Neural cell (in vitro differentiated cells): Measurements from ENCODE around the gene CRKL. TPM values are rescaled to one million over a fixed set of nuclear protein-coding genes. Genes with fewer than 3 reads are reported as not detected.

Source experiments
- H2AFZ ChIP-seq: fragments of 200-600, 300-800 bp; sonication (generic), shearing (Covaris generic); 2 replicates; pipeline ENCODE4 v1.6.0; 2014; ENCODE audit warnings: low read depth, mild to moderate bottlenecking, antibody characterized with exemption, low read length, moderate library complexity
- H3F3A ChIP-seq: fragments of 200-600 bp; shearing (Covaris generic); 2 replicates; pipeline ENCODE4 v1.6.1; 2016; ENCODE audit warnings: mild to moderate bottlenecking, moderate library complexity, mixed read lengths, antibody characterized with exemption, low read length; ENCODE audit not compliant: insufficient read depth, poor library complexity, severe bottlenecking
- H3K27ac ChIP-seq: fragments of 200-600, 300-800 bp; sonication (generic), shearing (Covaris generic); 2 replicates; pipeline ENCODE4 v1.5.1; 2014; ENCODE audit warnings: mild to moderate bottlenecking, low read length, moderate library complexity
- H3K27me3 ChIP-seq: fragments of 300-800, 200-600 bp; sonication (generic), shearing (Covaris generic); 2 replicates; pipeline ENCODE4 v1.6.0; 2014; ENCODE audit warnings: mild to moderate bottlenecking, low read depth, low read length, moderate library complexity; ENCODE audit not compliant: insufficient read depth
- H3K36me3 ChIP-seq: fragments of 300-800, 200-600 bp; sonication (generic), shearing (Covaris generic); 2 replicates; pipeline ENCODE4 v1.5.1; 2014; ENCODE audit warnings: mild to moderate bottlenecking, antibody characterized with exemption, low read length, moderate library complexity; ENCODE audit not compliant: insufficient read depth
- H3K4me2 ChIP-seq: fragments of 300-800, 200-600 bp; sonication (generic), shearing (Covaris generic); 2 replicates; pipeline ENCODE4 v1.6.0; 2014; ENCODE audit warnings: mild to moderate bottlenecking, low read length
- H3K4me3 ChIP-seq: fragments of 300-800, 200-600 bp; sonication (generic), shearing (Covaris generic); 2 replicates; pipeline ENCODE4 v1.5.1; 2014; ENCODE audit warnings: mild to moderate bottlenecking, low read length, moderate library complexity
- H3K79me2 ChIP-seq: fragments of 200-600 bp; shearing (Covaris generic); replicated peaks from 2 replicates; pipeline ENCODE4 v1.6.0; 2014; ENCODE audit warnings: mild to moderate bottlenecking, low read length, moderate library complexity; ENCODE audit not compliant: insufficient read depth
- H3K9ac ChIP-seq: fragments of 300-800, 200-600 bp; sonication (generic), shearing (Covaris generic); 2 replicates; pipeline ENCODE4 v1.6.1; 2016; ENCODE audit warnings: mild to moderate bottlenecking, low read length, mixed read lengths
- H3K9me2 ChIP-seq: fragments of 200-600 bp; shearing (Covaris generic); 2 replicates; pipeline ENCODE4 v1.6.1; 2016; ENCODE audit warnings: mild to moderate bottlenecking, low read length, mixed read lengths; ENCODE audit not compliant: insufficient read depth
- H3K9me3 ChIP-seq: fragments of 200-600, 300-800 bp; sonication (generic), shearing (Covaris generic); 2 replicates; pipeline ENCODE4 v1.6.1; 2016; ENCODE audit warnings: mild to moderate bottlenecking, mixed run types, low read length, moderate library complexity, mixed read lengths
- H4K20me1 ChIP-seq: fragments of 200-600 bp; shearing (Covaris generic); 2 replicates; pipeline ENCODE4 v1.6.1; 2016; ENCODE audit warnings: mild to moderate bottlenecking, mixed run types; ENCODE audit not compliant: insufficient read depth
- CTCF ChIP-seq: fragments of 450-650 bp; IDR thresholded peaks from 2 replicates; pipeline ENCODE4 v1.5.1; 2014; ENCODE audit warnings: antibody characterized with exemption, mild to moderate bottlenecking, moderate library complexity; ENCODE audit not compliant: poor library complexity, severe bottlenecking
- EP300 ChIP-seq: fragments of 450-650 bp; conservative IDR thresholded peaks from 2 replicates; pipeline ENCODE4 v1.6.1; 2014; ENCODE audit warnings: antibody characterized with exemption, mild to moderate bottlenecking, moderate library complexity; ENCODE audit not compliant: poor library complexity, severe bottlenecking
- EZH2 ChIP-seq: fragments of 200-600, 300-800 bp; shearing (Covaris generic), sonication (generic); IDR thresholded peaks from 2 replicates; pipeline ENCODE4 v1.6.1; 2014; ENCODE audit warnings: antibody characterized with exemption, low read length, borderline replicate concordance, mild to moderate bottlenecking; ENCODE audit not compliant: insufficient read depth, poor library complexity, severe bottlenecking
- MXI1 ChIP-seq: fragments of 450-650 bp; conservative IDR thresholded peaks from 2 replicates; pipeline ENCODE4 v1.6.1; 2014; ENCODE audit warnings: antibody characterized with exemption, mild to moderate bottlenecking; ENCODE audit not compliant: poor library complexity, severe bottlenecking
- POLR2AphosphoS5 ChIP-seq: IDR thresholded peaks from 2 replicates; pipeline ENCODE4 v1.6.1; 2012
- RAD21 ChIP-seq: fragments of 450-650 bp; conservative IDR thresholded peaks from 2 replicates; pipeline ENCODE4 v1.6.1; 2014; ENCODE audit warnings: antibody characterized with exemption, mild to moderate bottlenecking, moderate library complexity
- REST ChIP-seq: IDR thresholded peaks from 2 replicates; pipeline ENCODE4 v1.6.1; 2012; ENCODE audit warnings: borderline replicate concordance
- SMC3 ChIP-seq: fragments of 450-650 bp; conservative IDR thresholded peaks from 2 replicates; pipeline ENCODE4 v1.6.1; 2014; ENCODE audit warnings: antibody characterized with exemption, mild to moderate bottlenecking, moderate library complexity; ENCODE audit not compliant: poor library complexity
- TAF1 ChIP-seq: IDR thresholded peaks from 2 replicates; pipeline ENCODE4 v1.6.1; 2012; ENCODE audit warnings: low read depth
- polyA plus RNA-seq: library from polyadenylated mRNA; depleted of rRNA; stranded (reverse); fragments of >200 nt; gene quantifications from 2 replicates; pipeline ENCODE4 v1.2.3, GENCODE V29; 2014

CRKL gene
- polyA plus RNA-seq, 1 donor from 2014 or later: 46.8 TPM

- H3K9ac ChIP-seq: no peak overlapping the region
Measured at GRCh38 chr22:20920881-20921203, 3.6 kb downstream of the CRKL start.

GRCh38 chr22:20922141-20922751 is 5.0 kb downstream of the CRKL start:
- Histone ChIP-seq H3K79me2 (peaks cover 85% of the 10 kb centered on the region), H3F3A (peaks cover 4% of the 10 kb centered on the region), H3K4me3 (peak overlapping the region; percentile 13), H3K27ac (no peak overlapping the region), H3K27me3 (no peaks in the 10 kb centered on the region), H3K9ac (no peak overlapping the region), H2AFZ (no peak overlapping the region), H3K36me3 (no peaks in the 10 kb centered on the region), H4K20me1 (peaks cover 29% of the 10 kb centered on the region), H3K9me2 (no peaks in the 10 kb centered on the region), H3K9me3 (no peaks in the 10 kb centered on the region), H3K4me2 (no peak overlapping the region)
- TF ChIP-seq REST (no peak), SMC3 (no peak), CTCF (no peak), MXI1 (no peak), EP300 (no peak), POLR2AphosphoS5 (no peak)

More at GRCh38 chr22:20920881-20921203, 3.6 kb downstream of the CRKL start:
- Histone ChIP-seq H3K9me2 (no peaks in the 10 kb centered on the region), H3K9me3 (no peaks in the 10 kb centered on the region), H4K20me1 (peaks cover 25% of the 10 kb centered on the region), H2AFZ (no peak overlapping the region), H3K4me3 (peak overlapping the region; percentile 100), H3K4me2 (peak overlapping the region; percentile 36), H3F3A (peaks cover 4% of the 10 kb centered on the region), H3K27ac (no peak overlapping the region), H3K27me3 (no peaks in the 10 kb centered on the region), H3K36me3 (no peaks in the 10 kb centered on the region), H3K79me2 (peaks cover 73% of the 10 kb centered on the region)
- no peak for TF ChIP-seq TAF1
- no peak for TF ChIP-seq RAD21
- TF ChIP-seq EP300: no peak
- no peak for TF ChIP-seq EZH2
- TF ChIP-seq CTCF: no peak
- no peak for TF ChIP-seq REST
- TF ChIP-seq SMC3: no peak
- no peak for TF ChIP-seq POLR2AphosphoS5
